WTC11 (cell line): ENCODE measurements around the gene PDLIM4. TPM values are rescaled to one million over a fixed set of nuclear protein-coding genes. Genes with fewer than 3 reads are reported as not detected.
A peak's percentile ranks its signal among the peaks of the same experiment; 100 is the strongest.

Experiments used
- ATAC-seq: fragments of 200-7000 bp; cut with Tn5 transposase; 2 replicates; pipeline ENCODE4 v1.10.0; 2021; ENCODE audit warnings: mild to moderate bottlenecking, moderate library complexity
- CTCF ChIA-PET: fragments of 300-600 bp; sonication (Branson Sonifier 250); formaldehyde crosslinking; loops from one replicate; lab custom pipeline; 2021; ENCODE audit warnings: antibody characterized with exemption; lab: Charles Lee
- POLR2A ChIA-PET: fragments of 350-600 bp; sonication (Branson Sonifier 250); formaldehyde crosslinking; loops from one replicate; lab custom pipeline; 2021; ENCODE audit warnings: antibody characterized with exemption; lab: Charles Lee
- DNase-seq: peaks from one replicate; pipeline ENCODE4 v3.0.0; 2021; ENCODE audit warnings: low spot score
- H3K27ac Mint-ChIP-seq: 2 replicates; pipeline ENCODE4 v1.8.0; 2021; ENCODE audit warnings: mixed read lengths
- H3K27me3 Mint-ChIP-seq: 2 replicates; pipeline ENCODE4 v1.8.0; 2021; ENCODE audit warnings: low read depth, mild to moderate bottlenecking, moderate library complexity, mixed read lengths
- H3K36me3 Mint-ChIP-seq: 2 replicates; pipeline ENCODE4 v1.8.0; 2021; ENCODE audit warnings: mixed read lengths
- H3K4me1 Mint-ChIP-seq: 2 replicates; pipeline ENCODE4 v1.8.0; 2022; ENCODE audit warnings: mixed read lengths
- H3K4me3 Mint-ChIP-seq: 2 replicates; pipeline ENCODE4 v1.8.0; 2021; ENCODE audit warnings: mild to moderate bottlenecking, moderate library complexity, mixed read lengths
- H3K9me3 Mint-ChIP-seq: 2 replicates; pipeline ENCODE4 v1.8.0; 2021; ENCODE audit warnings: mixed read lengths
- CREM ChIP-seq: sonication (generic); formaldehyde crosslinking; IDR thresholded peaks from 2 replicates; pipeline ENCODE4 v1.8.1; 2022; ENCODE audit warnings: mild to moderate bottlenecking, missing genetic modification reagents, moderate library complexity
- E2F1 ChIP-seq: sonication (generic); formaldehyde crosslinking; IDR thresholded peaks from 2 replicates; pipeline ENCODE4 v1.8.0; 2022; ENCODE audit warnings: mild to moderate bottlenecking, missing genetic modification reagents
- ERG ChIP-seq: fragments of 250-450 bp; sonication (Bioruptor Pico); IDR thresholded peaks from 2 replicates; pipeline ENCODE4 v1.8.0; 2021; ENCODE audit warnings: mild to moderate bottlenecking
- MAX ChIP-seq: sonication (generic); formaldehyde crosslinking; IDR thresholded peaks from 2 replicates; pipeline ENCODE4 v1.8.0; 2022; ENCODE audit warnings: mild to moderate bottlenecking, missing genetic modification reagents
- NFE2L1 ChIP-seq: sonication (generic); formaldehyde crosslinking; IDR thresholded peaks from 2 replicates; pipeline ENCODE4 v1.8.1; 2023; ENCODE audit warnings: missing genetic modification reagents
- NFYB ChIP-seq: sonication (generic); formaldehyde crosslinking; conservative IDR thresholded peaks from 2 replicates; pipeline ENCODE4 v1.8.0; 2022; ENCODE audit warnings: low read depth, missing genetic modification reagents
- NR2C2 ChIP-seq: sonication (generic); formaldehyde crosslinking; IDR thresholded peaks from 2 replicates; pipeline ENCODE4 v1.8.0; 2022; ENCODE audit warnings: mild to moderate bottlenecking, missing genetic modification reagents
- RELA ChIP-seq: sonication (generic); formaldehyde crosslinking; IDR thresholded peaks from 2 replicates; pipeline ENCODE4 v1.8.1; 2022; ENCODE audit warnings: missing genetic modification reagents, mild to moderate bottlenecking, borderline replicate concordance
- SMAD3 ChIP-seq: sonication (generic); formaldehyde crosslinking; IDR thresholded peaks from 2 replicates; pipeline ENCODE4 v1.8.0; 2022; ENCODE audit warnings: missing genetic modification reagents, mild to moderate bottlenecking, borderline replicate concordance
- SMAD4 ChIP-seq: sonication (generic); formaldehyde crosslinking; IDR thresholded peaks from 2 replicates; pipeline ENCODE4 v1.8.0; 2022; ENCODE audit warnings: mild to moderate bottlenecking, missing genetic modification reagents
- ZNF121 ChIP-seq: sonication (generic); formaldehyde crosslinking; IDR thresholded peaks from 2 replicates; pipeline ENCODE4 v1.8.0; 2023; ENCODE audit warnings: missing genetic modification reagents
- ZNF219 ChIP-seq: sonication (generic); formaldehyde crosslinking; IDR thresholded peaks from 2 replicates; pipeline ENCODE4 v1.8.0; 2023; ENCODE audit warnings: missing genetic modification reagents, mild to moderate bottlenecking, borderline replicate concordance
- ZNF317 ChIP-seq: sonication (generic); formaldehyde crosslinking; IDR thresholded peaks from 2 replicates; pipeline ENCODE4 v1.8.1; 2023; ENCODE audit warnings: low read depth, mild to moderate bottlenecking, moderate library complexity, missing genetic modification reagents, borderline replicate concordance
- ZNF396 ChIP-seq: fragments of 250-450 bp; sonication (Bioruptor Pico); IDR thresholded peaks from 2 replicates; pipeline ENCODE4 v1.8.0; 2021; ENCODE audit warnings: mild to moderate bottlenecking, moderate library complexity, borderline replicate concordance
- total RNA-seq: library from RNA; stranded (reverse); gene quantifications from 3 replicates; pipeline ENCODE4 v1.2.3, GENCODE V29; 2021
- TF ChIP-seq, protein P1 (sequence below): sonication (generic); formaldehyde crosslinking; IDR thresholded peaks from 2 replicates; pipeline ENCODE4 v1.8.1; 2022; ENCODE audit warnings: mild to moderate bottlenecking, moderate library complexity, missing genetic modification reagents
- TF ChIP-seq, protein P2 (sequence below): sonication (generic); formaldehyde crosslinking; IDR thresholded peaks from 2 replicates; pipeline ENCODE4 v1.8.0; 2023; ENCODE audit warnings: missing genetic modification reagents

The PDLIM4 gene
- total RNA-seq, 1 experiment from 2014 or later = 11.4 TPM

GRCh38 chr5:132294728-132295504 lies 37.4 kb downstream of the PDLIM4 start (continued):
- TF ChIP-seq, protein P1, sequence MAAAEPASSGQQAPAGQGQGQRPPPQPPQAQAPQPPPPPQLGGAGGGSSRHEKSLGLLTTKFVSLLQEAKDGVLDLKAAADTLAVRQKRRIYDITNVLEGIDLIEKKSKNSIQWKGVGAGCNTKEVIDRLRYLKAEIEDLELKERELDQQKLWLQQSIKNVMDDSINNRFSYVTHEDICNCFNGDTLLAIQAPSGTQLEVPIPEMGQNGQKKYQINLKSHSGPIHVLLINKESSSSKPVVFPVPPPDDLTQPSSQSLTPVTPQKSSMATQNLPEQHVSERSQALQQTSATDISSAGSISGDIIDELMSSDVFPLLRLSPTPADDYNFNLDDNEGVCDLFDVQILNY (CRISPR knock-in tag) = no peak
- TF ChIP-seq ZNF121 (CRISPR knock-in tag) (no peak), MAX (CRISPR knock-in tag) (0 out of 2 replicates have a peak, but pooled peaks have one; percentile 11), ZNF219 (no peak), E2F1 (no peak), NFYB (no peak), ERG (CRISPR knock-in tag) (no peak), NR2C2 (CRISPR knock-in tag) (no peak), SMAD3 (CRISPR knock-in tag) (no peak), CREM (CRISPR knock-in tag) (no peak), ZNF317 (CRISPR knock-in tag) (no peak), NFE2L1 (CRISPR knock-in tag) (no peak)
- TF ChIP-seq, protein P2, sequence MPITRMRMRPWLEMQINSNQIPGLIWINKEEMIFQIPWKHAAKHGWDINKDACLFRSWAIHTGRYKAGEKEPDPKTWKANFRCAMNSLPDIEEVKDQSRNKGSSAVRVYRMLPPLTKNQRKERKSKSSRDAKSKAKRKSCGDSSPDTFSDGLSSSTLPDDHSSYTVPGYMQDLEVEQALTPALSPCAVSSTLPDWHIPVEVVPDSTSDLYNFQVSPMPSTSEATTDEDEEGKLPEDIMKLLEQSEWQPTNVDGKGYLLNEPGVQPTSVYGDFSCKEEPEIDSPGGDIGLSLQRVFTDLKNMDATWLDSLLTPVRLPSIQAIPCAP (CRISPR knock-in tag) = no peak

DNA sequence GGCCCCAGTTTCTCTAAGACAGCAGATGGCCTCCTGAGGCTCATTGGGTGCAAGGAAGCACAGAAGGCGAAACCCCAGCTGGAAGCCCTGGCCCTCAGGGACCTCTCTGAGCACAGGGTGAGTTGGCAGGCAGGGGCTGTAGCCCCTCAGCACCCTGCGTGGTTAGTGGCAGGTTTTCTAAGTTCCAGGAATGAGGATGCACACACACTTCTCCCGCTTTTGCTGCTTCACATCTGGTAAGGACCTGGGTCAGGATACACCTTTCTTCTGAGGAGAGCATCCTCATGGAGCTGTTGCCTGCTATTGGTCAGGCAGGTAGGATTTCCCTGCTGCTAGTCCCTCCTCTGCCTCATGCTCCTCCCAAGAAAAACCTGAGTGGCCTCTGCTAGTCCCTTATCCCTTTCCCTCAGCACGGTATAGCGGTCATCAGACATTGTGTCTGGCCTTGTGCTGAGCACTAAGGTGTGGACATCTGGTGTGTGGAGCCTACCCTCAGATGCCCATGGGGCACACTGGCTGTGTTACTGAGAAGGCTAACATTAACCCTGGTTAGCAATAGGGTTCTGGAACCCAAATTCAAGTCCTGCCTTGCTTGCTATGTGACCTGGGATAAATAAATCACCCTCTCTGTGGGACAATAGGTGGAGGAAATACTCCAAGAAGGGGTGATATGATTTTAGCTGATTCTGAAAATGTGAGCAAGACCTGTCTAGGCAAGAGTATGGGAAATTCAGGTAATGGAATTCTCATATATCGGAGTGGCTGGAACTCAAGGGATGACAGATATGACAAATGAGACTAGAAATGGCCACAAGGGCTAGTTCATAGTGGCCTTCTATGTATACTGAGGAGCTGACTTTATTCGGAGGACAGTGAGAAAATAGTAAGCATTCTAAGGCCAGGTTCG lies 38.3 kb downstream of the PDLIM4 start:
- Mint-ChIP-seq H3K9me3 (no peaks in the 10 kb centered on the region), H3K4me1 (peaks cover 13% of the 10 kb centered on the region), H3K36me3 (no peaks in the 10 kb centered on the region), H3K4me3 (peak overlapping the region; percentile 83), H3K27me3 (peaks cover 34% of the 10 kb centered on the region), H3K27ac (no peak overlapping the region)
- no peak for ATAC-seq
- POLR2A ChIA-PET = no interaction called here
- DNase-seq = no peak
- TF ChIP-seq RELA (CRISPR knock-in tag) (no peak), ZNF396 (no peak)
- CTCF ChIA-PET = interaction anchor here (1.0 to 1.4 kb wide), 3 partner anchors 57 to 230 kb away, joined by 3 to 4 read pairs (median 4); partner anchors contain the start of gene P4HA2

- ChIA-PET POLR2A (no interaction called here), CTCF (interaction anchor here (1.0 to 1.4 kb wide), 3 partner anchors 58 to 231 kb away, joined by 3 to 4 read pairs (median 4); partner anchors contain the start of gene P4HA2)
- peaks cover 13% of the 10 kb centered on the region for H3K4me1 Mint-ChIP-seq
- no peak for DNase-seq
- H3K4me3 Mint-ChIP-seq = no peak overlapping the region
- H3K27ac Mint-ChIP-seq = no peak overlapping the region
- H3K27me3 Mint-ChIP-seq = peaks cover 31% of the 10 kb centered on the region
- no peaks in the 10 kb centered on the region for H3K9me3 Mint-ChIP-seq
- no peaks in the 10 kb centered on the region for H3K36me3 Mint-ChIP-seq
- no peak for TF ChIP-seq SMAD4 (CRISPR knock-in tag)
- TF ChIP-seq ERG (CRISPR knock-in tag) = no peak
- ATAC-seq = no peak
Observed at GRCh38 chr5:132296412-132297016, 39.0 kb downstream of the PDLIM4 start.
